ENCODE data around the gene CATSPER3. TPM values are rescaled to one million over a fixed set of nuclear protein-coding genes. Genes with fewer than 3 reads are reported as not detected.

Gene CATSPER3
- total RNA-seq, 1 experiment from 2014 or later: 0.57 TPM

DNA sequence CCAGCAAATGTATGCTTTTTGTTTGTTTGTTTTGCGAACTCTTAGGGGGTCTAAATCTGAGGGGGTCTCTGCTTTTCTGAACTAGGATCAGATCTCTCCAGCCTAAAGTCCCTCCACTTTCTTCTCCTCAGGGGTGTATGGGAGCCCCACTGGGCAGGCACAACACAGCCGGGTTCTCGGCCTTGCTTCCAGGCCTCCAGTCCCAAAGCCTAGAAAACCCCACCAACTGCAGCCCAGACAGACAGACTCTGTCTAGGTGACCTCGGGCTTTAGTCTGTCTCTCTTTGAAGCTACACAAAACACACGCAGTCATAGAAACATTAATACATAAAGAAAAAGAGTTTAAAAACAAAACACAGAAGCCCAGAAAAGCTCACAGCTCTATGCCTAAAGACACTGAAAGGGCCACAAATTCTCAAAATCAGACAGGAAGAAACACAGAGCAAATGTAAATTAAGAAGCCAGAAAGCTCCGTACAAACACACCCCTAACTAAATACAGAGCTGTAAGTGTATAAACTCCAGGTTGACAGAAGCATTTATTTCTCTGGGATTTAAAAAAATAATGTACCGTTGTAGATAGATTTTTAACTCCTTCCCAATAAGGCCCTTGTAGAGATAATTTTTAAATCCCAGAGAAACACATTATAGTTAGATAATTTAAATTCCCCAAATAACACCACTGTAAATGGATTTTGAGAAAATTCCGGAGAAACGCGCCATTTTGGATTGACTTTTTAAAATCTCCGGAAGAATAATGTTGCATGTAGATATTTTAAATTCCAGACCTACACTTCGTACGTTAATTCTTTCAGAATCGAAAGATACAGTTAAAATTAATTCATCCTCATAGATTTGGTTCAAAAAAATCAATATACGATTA is 64.3 kb downstream of the CATSPER3 start:
- Histone ChIP-seq H3K9me2 (ENCODE audit: insufficient read depth) (no peaks in the 10 kb centered on the region), H3K79me2 (ENCODE audit: low read depth) (peaks cover 48% of the 10 kb centered on the region), H3K4me2 (peak overlapping the region; percentile 92), H3F3A (ENCODE audit: insufficient read depth, low read depth) (peaks cover 5% of the 10 kb centered on the region; the same call in 1 of the 2 replicates), H3K27me3 (ENCODE audit: insufficient read depth, low read depth) (no peaks in the 10 kb centered on the region), H3K9me3 (ENCODE audit: insufficient read depth, low read depth) (no peaks in the 10 kb centered on the region), H3K27ac (peak overlapping the region; percentile 30), H4K20me1 (ENCODE audit: insufficient read depth) (no peaks in the 10 kb centered on the region), H3K4me1 (replicated peaks; ENCODE audit: insufficient read depth) (peaks cover 17% of the 10 kb centered on the region), H3K4me3 (peak overlapping the region; percentile 100), H3K36me3 (ENCODE audit: low read depth) (no peaks in the 10 kb centered on the region), H2AFZ (peak overlapping the region; percentile 95)
- intact Hi-C loops (cut with micrococcal nuclease; ENCODE audit: unreplicated experiment): loop anchor here (2.0 to 10.0 kb wide), 2 partner anchors 53 to 155 kb away; no protein-coding TSS in a partner anchor
- TF ChIP-seq, protein P1, sequence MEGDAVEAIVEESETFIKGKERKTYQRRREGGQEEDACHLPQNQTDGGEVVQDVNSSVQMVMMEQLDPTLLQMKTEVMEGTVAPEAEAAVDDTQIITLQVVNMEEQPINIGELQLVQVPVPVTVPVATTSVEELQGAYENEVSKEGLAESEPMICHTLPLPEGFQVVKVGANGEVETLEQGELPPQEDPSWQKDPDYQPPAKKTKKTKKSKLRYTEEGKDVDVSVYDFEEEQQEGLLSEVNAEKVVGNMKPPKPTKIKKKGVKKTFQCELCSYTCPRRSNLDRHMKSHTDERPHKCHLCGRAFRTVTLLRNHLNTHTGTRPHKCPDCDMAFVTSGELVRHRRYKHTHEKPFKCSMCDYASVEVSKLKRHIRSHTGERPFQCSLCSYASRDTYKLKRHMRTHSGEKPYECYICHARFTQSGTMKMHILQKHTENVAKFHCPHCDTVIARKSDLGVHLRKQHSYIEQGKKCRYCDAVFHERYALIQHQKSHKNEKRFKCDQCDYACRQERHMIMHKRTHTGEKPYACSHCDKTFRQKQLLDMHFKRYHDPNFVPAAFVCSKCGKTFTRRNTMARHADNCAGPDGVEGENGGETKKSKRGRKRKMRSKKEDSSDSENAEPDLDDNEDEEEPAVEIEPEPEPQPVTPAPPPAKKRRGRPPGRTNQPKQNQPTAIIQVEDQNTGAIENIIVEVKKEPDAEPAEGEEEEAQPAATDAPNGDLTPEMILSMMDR (conservative IDR thresholded peaks at IDR 0.05): no peak
- TF ChIP-seq EZH2 (IDR thresholded peaks at IDR 0.05; ENCODE audit: low read depth): no peak
- POLR2A ChIA-PET (ENCODE audit: unreplicated experiment): interaction anchor here (0.8 kb wide), 1 partner anchor 127 kb away, joined by 3 read pairs; the partner anchor contains the start of gene PCBD2
- no peak for DNase-seq
- CTCF ChIA-PET: no interaction called here
- BruUV-seq (replicated peaks): TSS peak; percentile 51

DNA sequence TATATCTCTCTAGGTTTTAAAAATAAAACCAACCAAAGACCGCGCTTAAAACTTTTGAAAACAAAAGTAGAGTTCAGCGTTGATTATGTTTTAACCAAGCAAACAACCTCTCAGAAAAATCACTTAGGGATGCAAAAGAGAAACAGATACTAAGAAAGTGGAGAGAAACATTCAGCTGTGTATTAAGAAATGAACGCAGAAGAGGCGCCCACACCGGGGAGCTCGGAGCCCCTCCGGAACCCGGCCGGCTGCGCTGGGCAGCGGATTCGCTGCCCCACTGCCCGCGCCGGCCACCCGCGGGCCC is 64.9 kb downstream of the CATSPER3 start:
- peak overlapping the region; percentile 95 for H2AFZ ChIP-seq
- H3K4me2 ChIP-seq: peak overlapping the region; percentile 92
- intact Hi-C loops (cut with micrococcal nuclease; ENCODE audit: unreplicated experiment): loop anchor here (2.0 to 10.0 kb wide), 2 partner anchors 52 to 154 kb away; no protein-coding TSS in a partner anchor
- H3K27me3 ChIP-seq (ENCODE audit: insufficient read depth, low read depth): no peaks in the 10 kb centered on the region
- H3K9me2 ChIP-seq (ENCODE audit: insufficient read depth): no peaks in the 10 kb centered on the region
- H3K9me3 ChIP-seq (ENCODE audit: insufficient read depth, low read depth): no peaks in the 10 kb centered on the region
- ChIA-PET CTCF (no interaction called here), POLR2A (ENCODE audit: unreplicated experiment) (interaction anchor here (0.8 kb wide), 1 partner anchor 128 kb away, joined by 3 read pairs; the partner anchor contains the start of gene PCBD2)
- H4K20me1 ChIP-seq (ENCODE audit: insufficient read depth): no peaks in the 10 kb centered on the region
- no peaks in the 10 kb centered on the region for H3K36me3 ChIP-seq (ENCODE audit: low read depth)
- TF ChIP-seq, protein P1 (conservative IDR thresholded peaks at IDR 0.05): no peak
- no peak for TF ChIP-seq EZH2 (IDR thresholded peaks at IDR 0.05; ENCODE audit: low read depth)
- H3K79me2 ChIP-seq (ENCODE audit: low read depth): peaks cover 48% of the 10 kb centered on the region
- peak overlapping the region; percentile 30 for H3K27ac ChIP-seq
- peaks cover 5% of the 10 kb centered on the region; the same call in 1 of the 2 replicates for H3F3A ChIP-seq (ENCODE audit: insufficient read depth, low read depth)
- H3K4me3 ChIP-seq: peak overlapping the region; percentile 100
- H3K4me1 ChIP-seq (replicated peaks; ENCODE audit: insufficient read depth): peaks cover 17% of the 10 kb centered on the region
- no TSS peak for BruUV-seq (replicated peaks)
- DNase-seq: no peak

DNA sequence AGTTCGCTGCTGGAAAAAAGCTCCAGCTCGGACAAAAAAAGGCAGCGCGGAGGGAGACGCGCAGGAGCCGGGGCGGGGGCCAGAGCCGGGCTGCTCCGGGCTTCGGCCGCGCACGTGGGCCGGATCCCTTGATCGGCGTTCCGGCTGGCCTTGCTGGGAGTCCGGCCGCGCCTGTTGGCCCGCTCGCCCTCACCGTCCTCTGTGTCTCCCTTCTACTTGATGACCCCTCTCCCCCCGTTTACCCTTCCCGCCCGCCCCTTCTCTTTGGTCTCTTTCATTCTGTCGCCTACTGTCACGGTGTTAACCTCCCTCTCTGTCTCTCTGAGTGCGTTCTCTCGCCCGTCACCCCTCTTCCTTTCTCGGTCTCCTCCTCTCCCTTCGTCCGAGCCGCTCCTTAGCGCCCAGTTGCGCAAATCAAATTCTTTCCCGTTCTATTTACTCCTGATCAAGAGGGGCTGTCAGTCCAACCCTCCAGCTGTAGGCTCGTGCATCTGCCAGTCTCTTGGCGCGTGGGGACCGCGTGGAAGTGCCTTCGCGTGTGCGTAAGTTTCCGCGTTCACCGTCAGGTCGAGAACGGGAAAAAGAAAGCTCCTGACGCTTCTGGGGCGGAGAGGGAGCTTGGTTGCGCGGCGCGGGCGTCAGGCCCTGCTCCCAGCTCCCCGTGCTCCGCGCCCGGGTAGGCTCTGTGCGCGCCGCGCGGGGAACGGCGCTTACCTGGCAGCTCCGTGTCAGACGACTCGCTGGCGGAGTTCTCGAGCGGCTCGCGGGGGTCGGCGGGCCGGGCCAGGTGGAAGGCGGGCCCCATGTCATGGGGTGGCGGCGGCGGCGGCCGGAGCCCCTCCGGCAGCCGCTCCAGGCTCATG is 65.5 kb downstream of the CATSPER3 start:
- no peaks in the 10 kb centered on the region for H3K27me3 ChIP-seq (ENCODE audit: insufficient read depth, low read depth)
- H3K4me2 ChIP-seq: peak overlapping the region; percentile 92
- H3K4me3 ChIP-seq: peak overlapping the region; percentile 100
- BruUV-seq (replicated peaks): no TSS peak
- H3K36me3 ChIP-seq (ENCODE audit: low read depth): no peaks in the 10 kb centered on the region
- peaks cover 5% of the 10 kb centered on the region; the same call in 1 of the 2 replicates for H3F3A ChIP-seq (ENCODE audit: insufficient read depth, low read depth)
- DNase-seq: peak in 1 of 2 experiments; percentile 33
- no peaks in the 10 kb centered on the region for H4K20me1 ChIP-seq (ENCODE audit: insufficient read depth)
- ChIA-PET CTCF (no interaction called here), POLR2A (ENCODE audit: unreplicated experiment) (interaction anchor here (0.6 to 0.8 kb wide), 3 partner anchors 107 to 1029 kb away, joined by 3 to 5 read pairs (median 4); partner anchors contain the start of gene PCBD2)
- peaks cover 48% of the 10 kb centered on the region for H3K79me2 ChIP-seq (ENCODE audit: low read depth)
- peak overlapping the region; percentile 95 for H2AFZ ChIP-seq
- intact Hi-C loops (cut with micrococcal nuclease; ENCODE audit: unreplicated experiment): loop anchor here (2.0 to 10.0 kb wide), 2 partner anchors 52 to 154 kb away; no protein-coding TSS in a partner anchor
- H3K4me1 ChIP-seq (replicated peaks; ENCODE audit: insufficient read depth): peaks cover 17% of the 10 kb centered on the region
- H3K9me2 ChIP-seq (ENCODE audit: insufficient read depth): no peaks in the 10 kb centered on the region
- H3K9me3 ChIP-seq (ENCODE audit: insufficient read depth, low read depth): no peaks in the 10 kb centered on the region
- peak overlapping the region; percentile 63 for H3K27ac ChIP-seq
- TF ChIP-seq EZH2 (IDR thresholded peaks at IDR 0.05; ENCODE audit: low read depth): no peak
- TF ChIP-seq, protein P1 (conservative IDR thresholded peaks at IDR 0.05): no peak

Measured in PC-9 (cell line).